HepG2 (cell line): ENCODE data around the gene SGSH. TPM values are rescaled to one million over a fixed set of nuclear protein-coding genes. Genes with fewer than 3 reads are reported as not detected.

Experiments used
- HMGXB4 ChIP-seq, 2 experiments: sonication (generic) in 1 of 2; formaldehyde crosslinking in 1 of 2; IDR thresholded peaks; 2 replicates each; pipeline versions ENCODE4 v1.4.0 to v1.6.1; 2018 to 2020; ENCODE audit warnings: missing genetic modification reagents in 2 of 2, borderline replicate concordance in 1 of 2, low read depth in 1 of 2, mild to moderate bottlenecking in 1 of 2, missing biosample characterization in 1 of 2
- HNF1B ChIP-seq: sonication (generic); formaldehyde crosslinking; IDR thresholded peaks from 2 replicates; pipeline ENCODE4 v1.5.1; 2020; ENCODE audit warnings: mild to moderate bottlenecking, moderate library complexity, missing genetic modification reagents
- KLF6 ChIP-seq: IDR thresholded peaks from 2 replicates; pipeline ENCODE4 v1.8.0; 2016; ENCODE audit warnings: missing biosample characterization, missing genetic modification reagents
- MAZ ChIP-seq, 2 experiments: sonication (generic) in 1 of 2; formaldehyde crosslinking in 1 of 2; IDR thresholded peaks; 2 replicates each; pipeline versions ENCODE4 v1.5.0 to v1.6.1; 2012 to 2020; ENCODE audit warnings: low read depth in 2 of 2, mild to moderate bottlenecking in 2 of 2, borderline replicate concordance in 1 of 2, improper control_type of control experiment in 1 of 2, low read length in 1 of 2, missing genetic modification reagents in 1 of 2, moderate library complexity in 1 of 2
- RBM39 ChIP-seq: fragments of 200-400 bp; formaldehyde crosslinking; IDR thresholded peaks from one replicate; pipeline ENCODE4 v1.6.1; 2018; ENCODE audit warnings: antibody characterized with exemption, mild to moderate bottlenecking, low read depth, low read length; ENCODE audit not compliant: poor library complexity, severe bottlenecking
- SMYD3 ChIP-seq: sonication (generic); formaldehyde crosslinking; IDR thresholded peaks from 2 replicates; pipeline ENCODE4 v1.8.1; 2023; ENCODE audit warnings: mild to moderate bottlenecking, missing genetic modification reagents
- SRSF1 ChIP-seq: fragments of 200-400 bp; formaldehyde crosslinking; optimal IDR thresholded peaks from 2 replicates; pipeline ENCODE3; 2017; ENCODE audit warnings: mild to moderate bottlenecking, low read depth, low read length, moderate library complexity
- TEAD2 ChIP-seq: sonication (generic); formaldehyde crosslinking; IDR thresholded peaks from 2 replicates; pipeline ENCODE4 v1.9.0; 2021; ENCODE audit warnings: missing genetic modification reagents
- ZHX1 ChIP-seq: sonication (generic); formaldehyde crosslinking; IDR thresholded peaks from 2 replicates; pipeline ENCODE4 v1.8.1; 2022; ENCODE audit warnings: low read depth, mild to moderate bottlenecking, missing genetic modification reagents
- ZNF567 ChIP-seq: sonication (generic); formaldehyde crosslinking; IDR thresholded peaks from 2 replicates; pipeline ENCODE4 v1.8.1; 2023; ENCODE audit warnings: mild to moderate bottlenecking, missing genetic modification reagents, borderline replicate concordance
- ZNF724P ChIP-seq: sonication (generic); formaldehyde crosslinking; IDR thresholded peaks from 2 replicates; pipeline ENCODE4 v1.8.0; 2022; ENCODE audit warnings: missing genetic modification reagents, borderline replicate concordance
- ZNF75D ChIP-seq: sonication (generic); formaldehyde crosslinking; IDR thresholded peaks from 2 replicates; pipeline ENCODE4 v1.8.1; 2023; ENCODE audit warnings: missing genetic modification reagents, mild to moderate bottlenecking, borderline replicate concordance
- ZSCAN31 ChIP-seq: sonication (generic); formaldehyde crosslinking; IDR thresholded peaks from 2 replicates; pipeline ENCODE4 v1.5.0; 2020; ENCODE audit warnings: low read depth, mild to moderate bottlenecking, missing genetic modification reagents
- polyA plus RNA-seq, 8 experiments: library from polyadenylated mRNA; depleted of rRNA in 3 of 8; stranded (reverse) in 7 of 8; unstranded in 1 of 8; fragments of >200 nt; fragmentation: Illumina TruSeq in 4 of 8; extraction: Trizol in 4 of 8; gene quantifications; 2 replicates each; pipeline versions ENCODE4 v1.2.1 to v1.2.3, GENCODE V29; 2011 to 2016; ENCODE audit warnings: low read depth in 4 of 8, missing spikeins in 1 of 8, mixed read lengths in 1 of 8; ENCODE audit not compliant: insufficient read depth in 1 of 8
- total RNA-seq, 5 experiments: library from RNA; depleted of rRNA; stranded (reverse); fragments of >200 nt; fragmentation: Illumina TruSeq; extraction: Trizol; gene quantifications; 2 replicates each; pipeline ENCODE4 v1.2.3, GENCODE V29; 2016; ENCODE audit warnings: low read depth in 1 of 5

The SGSH gene
- total and polyA plus RNA-seq, 2 of the 13 experiments (the other 11 are each of a cell fraction or from before 2014, with no cell fraction given): 12.2 to 17.6 TPM

GRCh38 chr17:80220054-80220735, at the start of gene SGSH, which contains the start of gene SLC26A11 (continued):
- TF ChIP-seq ZHX1 (CRISPR knock-in tag) (0 out of 2 replicates have a peak, but pooled peaks have one; percentile 54), MAZ (IDR thresholded peaks at IDR 0.05; ENCODE audit: borderline replicate concordance, low read depth, low read length) (no peak), MAZ (CRISPR knock-in tag; IDR thresholded peaks at IDR 0.05; ENCODE audit: low read depth) (peak; percentile 78), HNF1B (0 out of 2 replicates have a peak, but pooled peaks have one; percentile 13), ZSCAN31 (CRISPR knock-in tag) (peak; percentile 70; the same call in 1 of the 2 replicates), SRSF1 (peak; percentile 68), ZNF75D (CRISPR knock-in tag) (no peak), ZNF567 (CRISPR knock-in tag) (0 out of 2 replicates have a peak, but pooled peaks have one; percentile 82), ZNF724P (CRISPR knock-in tag) (no peak), RBM39 (peak; percentile 70), HMGXB4 (CRISPR knock-in tag; IDR thresholded peaks at IDR 0.05; ENCODE audit: borderline replicate concordance in 1 of 2, low read depth in 1 of 2) (peak in 1 of 2 experiments; percentile 81; a peak in 2 of 4 replicates), KLF6 (CRISPR knock-in tag) (0 out of 2 replicates have a peak, but pooled peaks have one; percentile 16), SMYD3 (no peak), TEAD2 (CRISPR knock-in tag) (0 out of 2 replicates have a peak, but pooled peaks have one; percentile 71)
